NCI-H748 (cell line): ENCODE results near the gene ING4.
A peak's percentile ranks its signal among the peaks of the same experiment; 100 is the strongest.

ENCODE experiments used
- DNase-seq: peaks from one replicate; lab custom pipeline; 2025; ENCODE audit not compliant: unreplicated experiment; lab: John Stamatoyannopoulos, UW

The ING4 gene

DNA sequence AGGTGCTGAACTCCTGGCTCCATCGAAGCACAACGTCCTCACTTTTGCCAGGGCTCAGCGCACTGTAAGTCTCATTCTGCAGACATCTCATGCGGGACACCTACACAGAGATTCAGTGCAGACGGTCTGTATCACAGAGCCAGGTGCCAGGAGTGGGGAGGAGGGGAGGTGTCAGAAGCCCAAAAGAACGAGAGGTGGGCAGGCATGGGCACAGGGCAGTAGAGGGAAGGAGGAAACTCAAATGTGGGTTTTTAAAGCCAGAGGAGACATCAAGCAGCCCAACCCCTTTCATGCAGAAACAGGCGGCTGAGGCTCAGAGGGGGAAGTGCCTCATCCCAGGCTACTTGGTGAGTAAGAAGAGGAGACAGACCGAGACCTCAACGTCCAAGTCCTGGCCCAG is 24.6 kb downstream of the ING4 start:
- DNase-seq = no peak

DNA sequence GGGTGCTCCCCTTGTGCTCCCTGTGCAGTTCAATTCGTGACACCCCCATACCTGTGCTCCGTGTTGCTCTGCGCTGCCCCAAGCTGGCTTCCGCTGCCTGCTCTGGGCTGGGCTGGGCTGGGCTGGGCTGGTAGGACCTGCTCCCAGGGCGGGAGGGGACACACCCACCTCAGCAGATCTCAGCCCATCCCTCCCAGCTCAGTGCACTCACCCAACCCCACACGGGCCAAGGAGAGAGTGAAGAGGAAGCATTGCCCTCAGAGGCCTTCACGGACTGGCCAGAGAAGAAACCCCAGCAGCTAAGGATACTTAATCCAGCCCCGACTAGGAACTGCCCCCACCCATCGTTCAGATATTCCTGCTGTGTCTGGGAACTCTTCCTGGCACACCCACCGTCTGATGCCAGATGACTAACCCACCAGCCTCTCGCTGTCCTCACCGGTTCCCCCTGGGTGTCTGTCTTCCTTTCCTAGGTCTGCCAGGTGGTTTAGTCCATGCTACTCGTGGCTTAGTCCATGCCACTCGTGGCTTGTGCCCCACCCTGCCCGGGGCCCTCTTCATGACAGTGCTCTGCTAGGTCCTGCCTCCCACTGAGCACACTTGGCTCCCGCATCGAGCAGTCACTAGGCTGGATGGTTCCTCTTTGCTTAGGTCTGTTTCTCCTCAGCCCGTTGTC is 26.9 kb downstream of the ING4 start, which contains the start of gene LPAR5:
Gene LPAR5 (minus strand): TSS at position 104 of the 676 bp plus-strand sequence. CDS start 14,711 bp downstream, outside the sequence.
- no peak for DNase-seq

GRCh38 chr12:6635375-6635855 is 27.5 kb downstream of the ING4 start:
- DNase-seq = no peak

DNA sequence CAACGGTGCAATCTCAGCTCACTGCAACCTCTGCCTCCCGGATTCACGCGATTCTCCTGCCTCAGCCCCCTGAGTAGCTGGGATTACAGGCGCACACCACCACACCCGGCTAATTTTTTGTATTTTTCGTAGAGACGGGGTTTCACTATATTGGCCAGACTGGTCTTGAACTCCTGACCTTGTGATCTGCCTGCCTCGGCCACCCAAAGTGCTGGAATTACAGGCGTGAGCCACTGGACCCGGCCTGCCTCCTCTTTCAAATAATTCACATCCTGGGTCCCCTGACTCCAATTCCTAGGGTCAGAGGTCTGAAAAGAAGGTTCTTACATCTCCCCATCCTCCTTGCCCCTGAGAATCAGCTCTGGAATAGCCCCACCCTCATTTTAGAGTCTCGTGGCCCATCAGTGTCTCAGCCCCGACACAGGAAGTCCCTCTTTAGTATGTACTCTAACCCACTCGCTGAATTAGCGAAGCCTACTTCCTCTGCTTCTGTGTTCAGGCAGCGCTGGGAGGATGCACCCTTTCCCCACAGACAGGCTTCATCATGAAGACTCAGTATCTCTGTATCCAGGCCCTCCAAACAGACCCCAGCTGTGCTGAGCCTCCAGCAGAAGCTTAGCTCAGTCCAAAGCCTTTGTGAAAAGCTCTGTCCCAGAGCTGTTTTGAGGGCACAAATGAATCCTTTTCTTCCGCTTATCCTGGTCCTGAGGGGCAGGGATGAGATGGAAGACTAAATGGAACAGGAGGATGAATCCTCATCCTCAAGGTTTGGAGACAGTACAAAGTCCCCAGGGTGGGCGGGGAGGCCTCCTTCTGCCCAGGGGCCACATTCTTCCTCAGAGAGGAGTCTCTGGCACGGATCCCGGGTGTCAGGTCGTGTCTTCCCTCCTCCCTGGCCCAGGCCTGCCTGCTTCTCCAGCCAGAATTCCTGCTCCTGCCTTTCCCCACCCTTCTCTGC is 30.6 kb downstream of the ING4 start:
- DNase-seq = peak; percentile 6

- DNase-seq = no peak
Measured at GRCh38 chr12:6631549-6631961, 31.4 kb downstream of the ING4 start.

DNA sequence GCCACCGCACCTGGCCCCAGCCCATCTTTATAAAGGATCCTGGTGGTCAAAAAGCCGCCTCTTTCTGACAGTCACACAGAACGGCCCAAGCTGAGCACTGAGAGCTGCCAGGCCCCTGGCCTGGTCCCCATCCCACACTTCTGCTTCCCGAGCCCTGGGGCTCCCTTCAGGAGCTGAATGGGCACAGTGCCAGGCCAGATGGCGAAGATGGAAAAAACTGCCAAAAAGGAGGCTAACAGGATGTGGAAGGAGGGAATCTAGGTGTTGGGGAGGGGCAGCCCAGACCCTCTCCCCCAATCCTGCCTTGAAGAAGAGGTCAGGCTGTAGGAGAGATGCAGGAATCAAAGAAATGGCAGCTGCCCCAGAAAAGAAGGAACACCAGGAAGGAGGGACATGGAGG is 32.2 kb downstream of the ING4 start:
- no peak for DNase-seq

DNA sequence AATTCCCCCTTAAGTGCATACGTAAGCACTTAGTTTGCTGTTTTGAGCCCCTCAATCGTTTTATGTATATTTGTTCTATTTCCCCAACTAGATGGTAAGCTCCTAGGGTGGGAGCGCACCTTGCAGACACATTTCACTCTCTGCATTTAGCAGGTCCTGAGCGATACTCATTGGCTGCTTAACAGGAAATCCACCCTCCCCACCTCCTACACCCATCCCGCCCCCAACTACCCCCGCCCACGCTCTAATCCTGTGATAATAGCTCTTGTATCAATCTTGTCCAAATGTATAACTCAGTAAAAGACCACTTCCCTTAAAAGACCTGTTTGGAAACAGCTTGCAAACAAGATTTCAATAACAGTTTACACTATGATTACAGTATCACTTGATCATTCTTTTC is 35.3 kb downstream of the ING4 start:
- DNase-seq = no peak

- DNase-seq = no peak
Measured at GRCh38 chr12:6626654-6627283, 36.1 kb downstream of the ING4 start.

GRCh38 chr12:6620885-6621274 is 42.0 kb downstream of the ING4 start:
- DNase-seq = no peak

- no peak for DNase-seq
Measured at GRCh38 chr12:6620137-6620884, 42.6 kb downstream of the ING4 start.

DNA sequence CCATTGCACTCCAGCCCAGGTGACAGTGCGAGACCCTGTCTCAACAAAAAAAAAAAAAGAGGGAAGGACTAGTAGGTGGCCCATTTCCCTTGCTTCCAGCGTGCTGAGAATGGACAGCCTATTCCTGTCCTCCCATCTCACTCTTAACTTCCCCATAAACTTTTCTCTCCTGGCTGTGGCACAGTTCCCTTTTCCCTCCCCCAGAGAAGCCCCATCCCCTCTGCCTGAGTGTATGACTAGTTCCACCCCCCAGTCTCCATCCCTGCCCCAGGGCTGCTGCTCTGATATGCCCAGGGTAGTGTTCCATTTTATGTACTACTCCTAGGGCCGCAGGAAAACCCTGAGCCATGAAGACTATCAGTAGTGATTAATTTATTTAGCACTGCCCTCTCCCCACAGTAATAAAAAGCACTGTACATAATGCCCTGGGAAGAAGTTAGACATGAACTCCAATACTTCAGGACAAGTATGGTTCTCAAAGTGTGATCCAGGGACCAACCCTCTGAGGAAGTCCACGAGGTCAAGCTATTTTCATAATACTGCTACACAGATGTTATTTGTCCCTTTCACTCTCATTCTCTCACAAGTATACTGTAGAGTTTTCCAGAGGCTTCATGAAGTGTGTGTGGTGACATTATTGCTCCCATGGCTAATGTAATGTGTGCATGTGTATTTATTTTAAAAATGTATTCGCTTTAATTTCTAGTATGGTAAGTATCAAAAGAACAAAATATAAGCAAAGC is 44.3 kb downstream of the ING4 start:
- no peak for DNase-seq

- DNase-seq = no peak
Measured at GRCh38 chr12:6615802-6616201, 47.1 kb downstream of the ING4 start.

DNA sequence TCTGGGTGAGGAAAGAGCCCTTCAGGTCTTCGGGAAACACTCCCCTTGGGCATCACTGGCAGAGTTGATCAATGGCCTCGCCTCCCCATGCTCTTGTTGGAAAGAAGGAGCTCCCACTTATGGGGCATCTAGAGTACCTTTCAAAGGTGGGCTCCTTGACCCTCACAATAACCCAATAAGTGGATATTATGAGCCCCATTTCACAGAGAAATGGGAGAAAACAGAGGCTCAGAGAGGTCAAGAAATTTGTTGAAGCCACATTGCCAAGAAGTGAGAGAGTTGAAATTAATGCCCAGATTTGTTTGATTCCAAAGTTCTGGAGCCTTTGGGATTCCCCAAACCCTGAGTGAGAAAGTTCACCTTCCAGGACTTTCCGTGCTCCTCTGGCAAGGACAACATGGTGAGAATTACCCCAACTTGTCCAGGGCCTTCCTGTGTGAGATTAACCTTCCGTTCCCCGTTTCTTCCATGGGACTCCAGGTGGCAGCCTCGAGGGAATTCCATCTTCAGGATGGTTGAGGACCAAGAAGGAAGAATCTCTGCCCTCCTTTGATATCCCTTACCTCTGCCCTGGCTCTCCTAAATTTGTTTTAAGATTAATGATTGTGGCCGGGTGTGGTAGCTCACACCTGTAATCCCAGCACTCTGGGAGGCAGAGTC is 48.3 kb downstream of the ING4 start:
- no peak for DNase-seq

DNA sequence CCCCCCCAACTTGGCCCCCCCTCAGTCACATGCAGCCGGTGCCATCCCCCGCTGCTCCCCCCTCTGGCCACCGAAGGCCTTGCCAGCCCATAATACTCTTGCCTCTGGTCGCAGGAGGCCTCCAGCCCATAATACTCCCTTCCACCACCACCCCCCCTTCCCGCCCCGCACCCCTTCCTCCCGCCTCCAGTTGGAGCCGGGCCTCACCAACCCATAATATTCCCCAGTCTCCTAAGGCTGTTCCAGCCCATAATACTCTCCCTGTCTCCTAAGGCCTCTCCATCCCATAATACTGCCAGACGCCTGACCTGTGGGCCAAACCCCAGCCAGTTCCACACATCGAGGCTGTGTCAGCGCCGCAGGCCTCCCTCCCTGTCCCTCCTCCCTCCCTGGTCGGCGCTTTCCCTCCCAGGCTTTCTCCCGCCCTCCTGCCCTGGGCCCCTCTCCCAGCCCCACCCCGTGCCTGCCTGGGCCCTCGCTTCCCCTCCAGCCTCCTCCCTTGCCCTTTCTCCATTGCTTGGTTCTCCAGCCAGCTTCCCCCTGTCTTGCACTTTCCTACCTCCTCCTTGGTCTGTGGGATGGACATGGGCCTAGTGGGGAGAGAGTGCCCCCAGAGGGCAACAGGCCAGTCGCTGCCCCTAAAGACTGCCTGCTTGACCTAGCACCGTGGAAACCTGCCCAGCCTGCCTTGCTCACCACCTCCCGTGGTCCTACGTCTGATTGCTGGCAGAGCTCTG is 49.0 kb downstream of the ING4 start:
- peak; percentile 96 for DNase-seq

DNA sequence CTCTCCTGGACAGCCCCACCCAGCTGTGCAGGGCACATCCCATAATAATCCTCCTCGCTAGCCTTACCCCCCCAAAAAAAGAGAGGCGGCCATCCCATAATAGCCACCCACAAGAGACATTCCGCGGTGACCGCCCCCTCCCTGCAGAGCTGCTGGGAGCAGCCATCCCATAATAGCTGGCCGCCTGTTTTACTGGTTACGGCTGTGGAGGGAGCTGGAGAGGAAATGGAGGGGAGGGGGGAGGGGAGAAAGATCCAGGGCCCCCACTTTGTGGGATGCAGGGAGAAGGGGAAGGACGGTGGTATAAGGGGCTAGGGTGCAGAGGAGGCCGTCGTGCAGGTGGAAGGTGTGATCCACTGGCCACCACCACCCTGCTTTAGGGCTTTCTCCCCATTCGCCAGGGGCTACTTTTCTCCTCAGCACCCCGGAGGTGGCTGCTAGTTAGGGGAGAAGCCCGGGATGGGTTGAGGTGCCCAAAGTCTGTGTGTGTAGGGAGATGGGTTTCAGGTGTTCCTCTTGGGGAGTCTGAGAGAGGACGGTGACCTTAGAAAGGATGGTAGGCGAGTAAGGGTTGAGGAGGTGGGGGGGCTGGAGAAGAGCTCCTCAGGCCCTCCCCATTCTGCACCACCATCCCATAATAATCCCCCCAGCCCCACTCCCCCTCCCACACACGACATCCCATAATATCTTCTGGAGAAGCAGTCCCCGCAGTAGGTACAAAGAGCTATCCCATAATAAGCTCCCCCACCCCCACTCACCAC is 49.7 kb downstream of the ING4 start:
- DNase-seq = peak; percentile 89

- no peak for DNase-seq
Measured at GRCh38 chr12:6612652-6613014, 50.3 kb downstream of the ING4 start.

- DNase-seq = no peak
Measured at GRCh38 chr12:6612247-6612646, 50.7 kb downstream of the ING4 start.

DNA sequence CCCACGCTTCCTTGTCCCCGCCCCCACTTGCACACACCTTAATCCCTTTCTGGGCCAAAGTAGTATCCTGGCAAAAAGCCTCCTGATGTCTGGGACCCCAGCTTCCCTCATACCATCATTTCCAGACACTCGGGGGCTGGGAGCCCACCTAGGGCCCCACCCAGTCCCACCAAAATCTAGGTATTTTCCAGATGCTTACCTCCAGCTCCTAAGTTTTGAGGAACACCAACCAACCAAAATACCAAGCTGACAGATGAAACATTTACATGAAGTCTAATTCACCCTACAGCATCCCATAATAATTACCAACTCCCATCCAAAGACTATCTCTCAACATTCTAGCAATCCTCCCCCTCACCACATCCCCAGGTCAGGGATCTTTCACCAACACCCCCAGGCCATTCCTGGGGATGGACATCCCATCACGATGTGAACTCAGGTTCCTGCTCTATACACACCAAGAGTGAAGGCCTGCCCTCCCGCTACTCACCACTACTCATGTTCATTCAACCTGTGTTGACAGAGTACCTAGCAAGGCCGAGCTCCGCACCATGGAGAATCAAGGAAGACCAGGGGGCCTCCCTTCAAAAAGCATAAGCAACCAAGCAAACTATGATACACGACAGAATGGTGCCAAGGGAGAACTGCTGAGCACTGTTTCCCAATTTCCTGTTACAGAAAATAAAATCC is 54.2 kb downstream of the ING4 start:
- peak; percentile 16 for DNase-seq
